HG03520 (cell line): ENCODE data around the gene ANKRD12.
A peak's percentile ranks its signal among the peaks of the same experiment; 100 is the strongest.
"Not testable (repeated sequence)": the region's sequence is repeated elsewhere in the genome, so short reads cannot be mapped to it uniquely, and the experiment has no call there.

ENCODE experiments used
- ATAC-seq: cut with Tn5 transposase; IDR thresholded peaks from one replicate; pipeline ENCODE4 v1.9.1; 2021; ENCODE audit warnings: mild to moderate bottlenecking, moderate library complexity; ENCODE audit not compliant: unreplicated experiment

ANKRD12 gene

DNA sequence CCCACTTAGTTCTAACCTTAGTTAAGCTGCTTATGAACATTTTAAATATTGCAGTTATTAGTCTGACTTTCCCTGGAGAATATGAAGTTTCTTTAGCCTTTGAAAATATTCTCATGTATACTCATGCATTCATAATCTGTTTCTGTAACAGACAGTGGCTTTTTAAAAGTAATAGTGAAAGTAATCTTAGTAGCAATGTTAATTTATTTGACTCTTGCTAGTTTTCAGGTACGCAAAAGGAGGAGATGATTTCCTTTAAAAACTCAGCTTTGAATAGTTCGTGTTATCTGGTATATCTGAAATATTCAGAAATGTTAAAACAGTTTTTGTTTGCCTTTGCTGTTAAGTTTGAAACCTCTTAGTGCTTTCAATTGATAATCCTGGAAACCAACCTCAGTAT lies 3.8 kb downstream of the ANKRD12 start:
- no peak for ATAC-seq

DNA sequence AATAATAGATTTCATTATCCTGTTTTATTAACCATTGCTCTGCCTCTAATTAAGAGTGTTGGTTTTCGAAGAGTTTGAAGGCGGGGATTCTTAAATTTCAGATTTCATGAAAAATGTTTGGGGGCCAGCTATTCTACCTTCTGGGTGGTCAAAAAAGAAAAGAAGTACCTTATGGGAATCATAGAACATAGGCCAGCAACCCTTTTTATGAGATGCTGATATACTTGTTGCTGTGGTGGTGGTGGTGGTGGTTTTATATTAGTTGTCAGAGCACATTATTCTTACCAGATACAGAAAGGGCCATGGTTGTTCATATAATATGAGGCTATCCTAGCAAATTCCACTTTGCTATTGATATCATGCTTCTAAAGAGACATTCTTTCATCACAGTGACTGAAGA lies 4.4 kb downstream of the ANKRD12 start:
- no peak for ATAC-seq

DNA sequence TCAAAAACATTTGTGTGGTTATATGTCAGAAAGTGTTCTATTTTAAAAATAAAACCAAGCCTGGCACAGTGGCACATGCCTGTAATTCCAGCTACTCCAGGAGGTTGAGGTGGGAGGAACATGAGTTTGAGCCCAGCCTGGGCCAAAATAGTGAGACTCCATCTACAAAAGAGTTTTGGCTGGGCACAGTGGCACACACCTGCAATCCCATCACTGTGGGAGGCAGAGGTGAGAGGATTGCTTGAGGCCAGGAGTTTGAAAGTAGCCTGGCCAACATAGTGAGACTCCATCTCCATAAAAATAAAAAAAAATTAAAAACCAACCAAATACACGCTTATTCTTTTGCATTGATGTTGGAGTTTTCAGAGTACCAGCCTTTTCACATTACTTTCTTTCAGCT lies 9.6 kb downstream of the ANKRD12 start:
- ATAC-seq = no peak

DNA sequence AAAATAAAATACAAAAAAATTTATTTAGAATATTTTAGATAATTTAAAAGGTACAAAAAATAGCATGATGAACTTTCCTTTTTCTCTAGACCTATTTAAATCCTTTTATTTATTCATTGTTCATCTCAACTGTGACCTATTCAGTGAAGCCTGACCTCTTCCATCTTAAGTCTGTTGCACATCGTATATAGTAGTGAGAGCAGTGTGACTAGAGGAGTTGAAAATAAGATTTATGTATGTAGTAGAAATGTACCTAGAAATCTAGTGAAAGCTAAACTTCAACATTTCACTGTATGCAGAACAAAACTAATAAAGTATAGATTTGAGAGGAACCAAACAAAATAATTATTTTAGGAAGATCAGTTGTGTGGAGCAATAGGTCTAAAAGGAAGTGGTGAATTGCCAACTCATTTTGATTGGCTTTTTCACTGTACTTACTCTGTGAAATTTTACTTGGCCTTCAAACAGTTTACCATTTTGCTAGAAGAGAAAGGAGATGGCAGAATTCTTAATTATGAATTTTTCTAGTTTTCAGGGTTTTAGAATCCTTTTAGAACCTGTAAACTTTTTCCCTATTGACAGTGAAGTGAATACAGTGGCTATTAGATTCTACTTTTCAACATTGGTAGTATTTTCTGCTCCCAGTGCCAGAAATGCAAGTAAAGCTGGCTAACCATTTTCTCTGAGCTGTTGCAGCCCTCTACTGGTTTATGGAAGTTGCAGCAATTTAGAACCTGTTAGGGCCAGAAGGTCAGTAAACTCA lies 11.0 kb downstream of the ANKRD12 start:
- ATAC-seq = peak; percentile 36

DNA sequence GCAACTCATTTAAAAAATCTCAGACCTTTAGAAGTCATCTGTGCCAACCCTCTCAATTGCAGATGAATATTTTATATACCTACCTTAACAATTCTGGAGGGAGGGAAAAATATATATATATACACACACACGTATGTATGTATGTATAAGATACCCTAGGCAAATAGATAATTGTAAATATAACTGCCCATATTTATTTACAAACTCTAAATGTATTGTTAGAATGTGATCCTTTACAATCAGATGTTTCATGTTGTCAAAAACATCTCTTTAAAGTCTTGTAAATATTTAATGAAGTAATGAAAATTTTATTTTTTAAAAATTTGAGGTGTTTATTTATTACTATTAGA lies 11.6 kb downstream of the ANKRD12 start:
- no peak for ATAC-seq

DNA sequence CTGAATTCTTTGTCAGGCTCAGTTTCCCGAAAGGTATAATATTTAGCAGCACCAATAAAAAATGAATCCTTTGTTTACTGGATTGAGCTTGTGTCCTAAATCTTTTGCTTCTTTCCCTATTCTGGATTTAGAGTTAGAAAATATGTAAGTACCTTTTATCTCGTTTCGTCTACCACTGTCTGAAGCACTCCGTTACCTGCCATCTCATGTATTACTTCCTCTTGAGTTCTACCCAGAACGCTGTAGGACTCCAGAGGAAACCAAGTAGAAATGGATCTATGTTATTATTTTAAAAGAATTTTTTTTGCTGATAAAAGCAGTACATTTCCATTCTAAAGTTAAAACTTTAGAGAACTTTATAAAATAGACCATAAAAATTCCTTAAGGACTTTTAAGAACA lies 13.5 kb downstream of the ANKRD12 start:
- no peak for ATAC-seq

DNA sequence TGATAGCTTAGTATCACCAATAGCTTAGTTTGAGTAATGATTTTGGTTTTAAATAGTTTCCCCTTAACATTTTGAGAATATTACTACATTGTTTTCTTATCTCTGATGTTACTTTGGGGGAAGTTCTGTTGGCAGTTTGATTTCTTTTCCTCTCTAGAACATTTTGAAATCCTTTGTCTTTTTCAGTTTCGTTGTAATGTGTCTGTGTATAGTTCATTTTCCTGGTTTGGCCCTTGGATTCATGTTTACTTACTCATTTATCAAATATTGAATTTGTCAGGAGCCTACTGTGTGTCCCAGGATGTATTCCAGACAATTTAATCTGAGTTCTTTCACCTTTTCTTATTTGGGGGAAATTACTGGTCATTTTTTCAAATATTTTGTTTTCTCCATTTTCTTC lies 16.7 kb downstream of the ANKRD12 start:
- no peak for ATAC-seq

DNA sequence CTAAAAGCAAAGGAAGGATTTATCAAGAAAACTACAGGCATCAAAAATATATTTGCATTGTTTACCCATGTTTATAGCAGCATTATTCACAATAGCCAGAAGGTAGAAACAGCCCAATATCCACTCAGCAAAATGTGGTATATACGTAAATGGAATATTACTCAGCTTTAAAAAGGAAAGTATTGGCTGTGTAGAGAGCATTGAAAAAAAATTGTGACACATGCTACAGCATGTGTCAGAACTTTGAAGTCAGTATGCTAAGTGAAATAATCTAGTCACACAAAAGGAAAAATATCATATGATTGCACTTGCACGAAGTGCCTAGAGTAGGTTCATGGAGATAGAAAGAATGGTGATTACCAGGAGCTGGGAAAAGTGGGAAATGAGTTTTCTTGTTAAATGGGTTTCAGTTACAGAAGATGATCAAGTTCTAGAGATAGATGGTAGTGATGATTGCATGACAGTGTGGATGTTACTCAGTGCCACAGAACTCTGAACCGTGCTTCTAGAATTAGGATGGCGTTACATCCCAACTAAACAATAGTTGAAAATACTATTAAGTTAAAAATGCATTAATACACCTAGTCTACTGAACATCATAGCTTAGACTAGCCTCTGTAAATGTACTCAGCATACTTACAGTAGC lies 20.1 kb downstream of the ANKRD12 start:
- ATAC-seq = no peak

DNA sequence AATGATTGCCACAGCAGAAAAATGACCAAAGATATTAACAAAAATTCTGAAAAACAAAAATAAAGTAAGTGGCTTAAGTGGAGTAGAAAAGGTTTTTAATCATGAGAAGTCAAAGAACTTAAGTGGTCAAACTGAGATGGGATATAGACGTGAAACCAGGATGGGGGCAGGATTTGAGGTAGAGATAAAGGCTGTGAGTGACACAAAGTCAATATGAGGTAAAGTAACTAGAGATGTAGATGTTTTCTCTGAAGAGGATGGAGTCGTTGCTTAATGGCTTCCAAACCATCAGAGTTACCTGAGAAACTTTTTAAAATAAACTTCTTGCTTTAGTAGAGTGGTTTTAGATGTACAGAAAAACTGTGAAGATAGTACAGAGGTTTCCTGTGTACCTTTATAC lies 21.2 kb downstream of the ANKRD12 start:
- ATAC-seq = no peak

- ATAC-seq = no peak
Measured at GRCh38 chr18:9160014-9160413, 23.4 kb downstream of the ANKRD12 start.

DNA sequence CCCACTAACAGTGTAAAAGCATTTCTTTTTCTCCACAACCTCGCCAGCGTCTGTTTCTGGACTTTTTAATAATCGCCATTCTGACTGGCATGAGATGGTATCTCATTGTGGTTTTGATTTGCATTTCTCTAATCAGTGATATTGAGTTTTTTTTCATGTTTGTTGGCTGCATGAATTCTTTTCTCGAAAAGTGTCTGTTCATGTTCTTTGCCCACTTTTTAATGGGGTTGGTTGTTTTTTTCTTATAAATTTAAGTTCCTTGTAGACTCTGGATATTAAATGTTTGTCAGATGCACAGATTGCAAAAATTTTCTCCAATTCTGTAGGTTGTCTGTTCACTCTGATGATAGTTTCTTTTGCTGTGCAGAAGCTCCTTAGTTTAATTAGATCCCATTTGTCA lies 26.1 kb downstream of the ANKRD12 start:
- ATAC-seq = not testable (repeated sequence)

- not testable (repeated sequence) for ATAC-seq
Measured at GRCh38 chr18:9164149-9164548, 27.6 kb downstream of the ANKRD12 start.

- not testable (repeated sequence) for ATAC-seq
Measured at GRCh38 chr18:9165883-9166282, 29.3 kb downstream of the ANKRD12 start.

DNA sequence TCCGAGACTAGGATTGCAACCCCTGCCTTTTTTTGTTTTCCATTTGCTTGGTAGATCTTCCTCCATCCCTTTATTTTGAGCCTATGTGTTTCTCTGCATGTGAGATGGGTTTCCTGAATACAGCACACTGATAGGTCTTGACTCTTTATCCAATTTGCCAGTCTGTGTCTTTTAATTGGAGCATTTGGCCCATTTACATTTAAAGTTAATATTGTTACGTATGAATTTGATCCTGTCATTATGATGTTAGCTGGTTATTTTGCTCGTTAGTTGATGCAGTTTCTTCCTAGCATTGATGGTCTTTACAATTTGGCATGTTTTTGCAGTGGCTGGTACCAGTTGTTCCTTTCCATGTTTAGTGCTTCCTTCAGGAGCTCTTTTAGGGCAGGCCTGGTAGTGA lies 32.9 kb downstream of the ANKRD12 start:
- not testable (repeated sequence) for ATAC-seq

- not testable (repeated sequence) for ATAC-seq
Measured at GRCh38 chr18:9171919-9172318, 35.3 kb downstream of the ANKRD12 start.

DNA sequence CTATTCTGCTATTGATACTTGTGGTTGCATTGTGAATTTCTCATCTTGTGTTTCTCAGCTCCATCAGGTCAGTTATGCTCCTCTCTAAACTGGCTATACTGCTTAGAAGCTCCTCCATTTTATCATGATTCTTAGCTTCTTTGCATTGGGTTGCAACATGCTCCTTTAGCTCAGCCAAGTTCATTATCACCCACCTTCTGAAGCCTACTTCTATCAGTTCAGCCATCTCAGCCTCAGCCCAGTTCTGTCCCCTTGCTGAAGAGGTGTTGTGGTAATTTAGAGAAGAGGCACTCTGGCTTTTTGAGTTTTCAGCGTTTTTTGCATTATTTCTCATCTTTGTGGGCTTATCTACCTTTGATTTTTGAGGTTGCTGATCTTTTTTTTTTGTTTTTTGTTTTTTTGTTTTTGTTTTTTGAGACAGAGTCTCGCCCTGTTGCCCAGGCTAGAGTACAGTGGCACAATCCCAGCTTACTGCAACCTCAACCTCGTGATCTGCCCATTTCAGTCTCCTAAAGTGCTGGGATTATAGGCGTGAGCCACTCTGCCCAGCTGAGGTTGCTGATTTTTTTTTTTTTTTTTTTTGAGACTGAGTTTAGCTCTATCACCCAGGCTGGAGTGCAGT lies 36.0 kb downstream of the ANKRD12 start:
- no peak for ATAC-seq

DNA sequence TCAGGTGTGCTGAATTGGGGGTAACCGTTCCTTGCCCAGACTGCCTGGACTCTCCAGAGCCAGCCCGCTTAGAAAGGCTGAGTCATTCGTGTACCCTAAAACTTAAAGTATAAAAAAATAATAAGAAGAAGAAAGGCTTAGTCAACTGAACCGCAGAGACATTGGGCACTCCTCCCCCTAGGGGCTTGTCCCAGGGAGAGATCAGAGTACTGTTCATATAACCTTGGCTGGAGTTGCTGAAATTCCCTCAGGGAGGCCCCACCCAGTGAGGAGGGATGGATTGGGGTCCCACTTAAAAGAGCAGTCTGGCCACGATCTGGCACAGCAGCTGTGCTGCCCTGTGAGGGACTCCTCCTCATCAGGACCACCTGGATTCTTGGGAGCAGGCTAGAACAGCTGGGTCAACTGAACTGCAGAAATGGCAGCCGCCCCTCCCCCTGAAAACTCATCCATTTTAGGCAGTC lies 37.2 kb downstream of the ANKRD12 start:
- peak; percentile 46 for ATAC-seq

DNA sequence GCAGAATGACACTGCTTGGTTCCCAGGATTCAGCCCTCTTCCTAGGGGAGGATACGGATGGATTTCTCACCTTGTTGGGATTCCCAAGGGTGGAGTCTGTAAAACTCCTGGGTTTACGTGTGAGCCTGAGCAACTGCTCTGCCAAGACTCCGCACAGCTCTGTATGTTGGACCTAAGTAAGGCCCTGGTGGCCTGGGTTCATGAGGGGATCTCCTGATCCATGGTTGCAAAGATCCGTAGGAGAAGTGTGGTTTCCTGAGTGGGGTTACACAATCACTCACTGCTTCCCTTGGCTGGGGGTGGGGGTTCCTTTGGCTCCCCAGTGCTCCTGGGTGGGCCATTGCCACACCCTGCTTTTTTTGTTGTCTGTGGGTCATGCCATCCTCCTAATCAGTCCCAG lies 37.7 kb downstream of the ANKRD12 start:
- ATAC-seq = no peak

- no peak for ATAC-seq
Measured at GRCh38 chr18:9175115-9175514, 38.5 kb downstream of the ANKRD12 start.

DNA sequence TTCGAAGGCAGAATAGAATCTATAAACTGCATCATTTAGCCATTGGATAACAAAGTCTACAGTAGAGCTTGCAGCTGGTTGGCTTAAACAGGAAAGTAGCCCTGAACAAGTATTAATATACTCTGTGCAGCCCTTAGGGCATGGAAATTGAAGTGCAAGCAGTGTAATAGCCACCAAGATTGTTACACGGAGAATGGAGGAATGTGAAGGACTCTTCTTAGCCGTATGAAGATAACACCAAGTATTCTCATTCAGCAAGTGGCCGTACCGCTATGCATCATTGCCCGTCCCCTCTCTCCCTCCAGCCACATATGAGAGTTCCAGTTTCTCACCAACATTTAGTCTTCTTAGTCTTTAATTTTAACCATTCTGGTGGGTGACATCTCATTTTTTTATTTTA lies 40.5 kb downstream of the ANKRD12 start:
- ATAC-seq = no peak

- ATAC-seq = no peak
Measured at GRCh38 chr18:9177466-9177865, 40.9 kb downstream of the ANKRD12 start.

GRCh38 chr18:9178557-9178956 lies 42.0 kb downstream of the ANKRD12 start:
- no peak for ATAC-seq
